NCI-H1092 (cell line): Measurements from ENCODE around the gene PDX1.

Source experiments
- DNase-seq: peaks from one replicate; lab custom pipeline; 2025; lab: John Stamatoyannopoulos, UW

Gene PDX1

GRCh38 chr13:27919934-27920676 is at the start of gene PDX1:
TSS of gene PDX1 (plus strand) at chr13:27920000. CDS start at chr13:27920139, 139 bp downstream.
- no peak for DNase-seq

GRCh38 chr13:27878274-27878673 is 41.5 kb upstream of the PDX1 start:
- no peak for DNase-seq

GRCh38 chr13:27889471-27889870 is 30.3 kb upstream of the PDX1 start:
- no peak for DNase-seq

- DNase-seq: no peak
Measured at GRCh38 chr13:27896726-27897125, 23.1 kb upstream of the PDX1 start.

GRCh38 chr13:27904719-27905118 is 15.1 kb upstream of the PDX1 start:
- DNase-seq: no peak

GRCh38 chr13:27905650-27906049 is 14.2 kb upstream of the PDX1 start:
- DNase-seq: no peak

GRCh38 chr13:27907121-27907787 is 12.5 kb upstream of the PDX1 start:
- DNase-seq: no peak

GRCh38 chr13:27909378-27909777 is 10.4 kb upstream of the PDX1 start:
- DNase-seq: no peak

- no peak for DNase-seq
Measured at GRCh38 chr13:27911521-27911920, 8.3 kb upstream of the PDX1 start.

- DNase-seq: no peak
Measured at GRCh38 chr13:27913160-27913559, 6.6 kb upstream of the PDX1 start.

- DNase-seq: no peak
Measured at GRCh38 chr13:27915301-27916207, 4.2 kb upstream of the PDX1 start.

GRCh38 chr13:27917121-27917947 is 2.5 kb upstream of the PDX1 start:
- DNase-seq: peak; percentile 46

- no peak for DNase-seq
Measured at GRCh38 chr13:27918041-27918917, 1.5 kb upstream of the PDX1 start.

- DNase-seq: no peak
Measured at GRCh38 chr13:27918918-27919658, 712 bp upstream of the PDX1 start.

- peak; percentile 88 for DNase-seq
Measured at GRCh38 chr13:27919659-27919933, 204 bp upstream of the PDX1 start.

- peak; percentile 36 for DNase-seq
Measured at GRCh38 chr13:27920677-27921420, 1.0 kb downstream of the PDX1 start.

GRCh38 chr13:27921421-27921960 is 1.7 kb downstream of the PDX1 start:
- no peak for DNase-seq

GRCh38 chr13:27921961-27922882 is 2.4 kb downstream of the PDX1 start:
- DNase-seq: no peak
